ENCODE data around the gene IER5L. TPM values are rescaled to one million over a fixed set of nuclear protein-coding genes. Genes with fewer than 3 reads are reported as not detected.

The IER5L gene
- polyA plus RNA-seq, 1 of the 3 experiments (the other 2 are of a cell fraction) = 16.2 TPM

DNA sequence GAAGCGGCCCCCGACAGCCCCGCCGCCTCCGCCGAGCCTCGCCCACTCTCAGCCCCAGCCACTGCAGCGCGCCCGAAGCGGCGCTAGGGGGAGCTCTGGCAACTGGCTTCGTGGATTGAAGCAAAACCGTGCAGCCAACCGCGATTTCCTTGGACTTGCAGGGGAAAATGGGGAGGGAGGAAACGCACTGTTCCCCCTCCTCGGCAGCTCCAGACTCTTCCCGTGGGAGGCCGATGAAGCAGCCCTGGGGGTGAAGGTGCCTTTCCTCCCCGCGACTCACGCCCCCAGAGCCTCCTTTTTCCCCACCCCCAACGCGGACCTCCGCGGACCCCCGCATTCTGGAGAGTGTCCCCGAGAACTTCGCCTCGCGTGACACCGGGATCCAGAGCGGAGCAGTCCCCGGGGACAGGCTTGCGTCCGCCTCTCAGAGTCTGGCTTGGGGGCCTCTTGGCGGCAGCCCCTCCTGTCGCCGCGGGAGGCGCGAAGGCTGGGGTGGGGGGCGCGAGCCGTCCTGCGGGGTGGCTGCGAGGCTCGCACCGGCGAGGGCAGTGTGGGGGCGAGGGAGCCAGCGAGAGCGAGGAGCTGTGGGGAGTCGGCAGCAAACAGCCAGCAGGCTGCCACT, 3.8 kb downstream of the IER5L start (continued):
- TF ChIP-seq FOXJ3 (CRISPR knock-in tag; IDR thresholded peaks at IDR 0.05) (0 out of 2 replicates have a peak, but pooled peaks have one; percentile 41), GATA2 (CRISPR knock-in tag; IDR thresholded peaks at IDR 0.05) (no peak), RFX5 (IDR thresholded peaks at IDR 0.05; ENCODE audit: low read length) (peak; percentile 51; the same call in 1 of the 2 replicates), POLR2AphosphoS5 (IDR thresholded peaks at IDR 0.05; ENCODE audit: low read depth, low read length) (peak; percentile 54; the same call in 1 of the 2 replicates), YY1 (IDR thresholded peaks at IDR 0.05; ENCODE audit: low read depth) (no peak), EP300 (IDR thresholded peaks at IDR 0.05; ENCODE audit: borderline replicate concordance in 1 of 2, low read depth in 1 of 2, low read length in 1 of 2) (peak in 1 of 2 experiments; percentile 27; a peak in 1 of 4 replicates), MEF2A (IDR thresholded peaks at IDR 0.05; ENCODE audit: borderline replicate concordance, low read depth) (no peak), NRF1 (IDR thresholded peaks at IDR 0.05; ENCODE audit: low read depth, low read length) (no peak), CTCF (IDR thresholded peaks at IDR 0.05) (peak; percentile 95), MXI1 (IDR thresholded peaks at IDR 0.05; ENCODE audit: low read depth, low read length) (peak; percentile 53), FOSL2 (IDR thresholded peaks at IDR 0.05; ENCODE audit: borderline replicate concordance, low read depth) (no peak)
- TF ChIP-seq, protein P1, sequence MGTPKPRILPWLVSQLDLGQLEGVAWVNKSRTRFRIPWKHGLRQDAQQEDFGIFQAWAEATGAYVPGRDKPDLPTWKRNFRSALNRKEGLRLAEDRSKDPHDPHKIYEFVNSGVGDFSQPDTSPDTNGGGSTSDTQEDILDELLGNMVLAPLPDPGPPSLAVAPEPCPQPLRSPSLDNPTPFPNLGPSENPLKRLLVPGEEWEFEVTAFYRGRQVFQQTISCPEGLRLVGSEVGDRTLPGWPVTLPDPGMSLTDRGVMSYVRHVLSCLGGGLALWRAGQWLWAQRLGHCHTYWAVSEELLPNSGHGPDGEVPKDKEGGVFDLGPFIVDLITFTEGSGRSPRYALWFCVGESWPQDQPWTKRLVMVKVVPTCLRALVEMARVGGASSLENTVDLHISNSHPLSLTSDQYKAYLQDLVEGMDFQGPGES (IDR thresholded peaks at IDR 0.05; ENCODE audit: low read depth, low read length) = no peak
- TF ChIP-seq, protein P2, sequence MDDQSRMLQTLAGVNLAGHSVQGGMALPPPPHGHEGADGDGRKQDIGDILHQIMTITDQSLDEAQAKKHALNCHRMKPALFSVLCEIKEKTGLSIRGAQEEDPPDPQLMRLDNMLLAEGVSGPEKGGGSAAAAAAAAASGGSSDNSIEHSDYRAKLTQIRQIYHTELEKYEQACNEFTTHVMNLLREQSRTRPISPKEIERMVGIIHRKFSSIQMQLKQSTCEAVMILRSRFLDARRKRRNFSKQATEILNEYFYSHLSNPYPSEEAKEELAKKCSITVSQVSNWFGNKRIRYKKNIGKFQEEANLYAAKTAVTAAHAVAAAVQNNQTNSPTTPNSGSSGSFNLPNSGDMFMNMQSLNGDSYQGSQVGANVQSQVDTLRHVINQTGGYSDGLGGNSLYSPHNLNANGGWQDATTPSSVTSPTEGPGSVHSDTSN (IDR thresholded peaks at IDR 0.05) = 0 out of 2 replicates have a peak, but pooled peaks have one; percentile 12

DNA sequence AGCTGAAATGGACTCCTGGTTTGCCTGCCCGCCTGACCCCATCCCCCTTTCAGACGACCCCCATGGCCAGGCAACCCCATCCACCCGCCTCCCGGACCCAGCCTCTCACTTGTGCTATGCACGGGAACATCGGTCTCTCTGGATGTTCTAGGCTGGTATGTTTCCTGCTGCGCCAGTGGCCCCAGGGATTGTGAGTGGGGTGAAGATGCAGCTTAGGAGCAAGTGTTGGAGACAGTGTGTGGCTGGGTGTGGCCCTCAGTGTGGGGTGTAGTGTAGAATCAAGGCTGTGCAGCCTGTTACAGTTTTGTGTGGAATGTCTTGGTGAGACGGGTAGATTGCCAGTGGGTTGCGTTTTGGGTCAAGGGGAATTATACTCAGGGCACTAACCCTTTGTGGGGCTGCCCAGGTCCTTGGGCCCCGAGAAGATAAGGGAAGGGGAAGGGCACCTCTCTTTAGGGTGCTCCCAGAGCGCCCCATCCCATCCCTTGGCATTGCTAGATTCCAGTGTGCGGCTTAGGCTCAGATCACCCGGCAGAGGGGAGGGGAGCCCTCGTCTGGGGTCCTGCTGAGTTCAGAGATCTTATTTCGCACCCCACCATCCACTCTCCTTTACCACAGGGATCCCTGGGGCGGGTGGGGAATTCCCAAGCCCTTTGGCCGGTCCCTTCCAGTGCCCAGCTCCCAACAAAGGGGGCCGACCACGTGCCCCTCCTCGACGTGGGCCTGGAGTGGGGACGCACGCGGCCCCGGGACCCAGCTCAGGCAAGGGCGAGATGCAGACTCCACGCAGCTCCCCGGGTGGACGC, 4.6 kb downstream of the IER5L start:
- H3K9me2 ChIP-seq = no peaks in the 10 kb centered on the region
- peak overlapping the region in 1 of 2 experiments; percentile 97; a peak in 2 of 4 replicates for H3K27ac ChIP-seq (ENCODE audit: low read depth in 2 of 2, low read length in 1 of 2)
- no peak for DNase-seq
- no peaks in the 10 kb centered on the region for H3K27me3 ChIP-seq (ENCODE audit: insufficient read depth)
- peak overlapping the region; percentile 90 to 98 for H3K4me3 ChIP-seq (ENCODE audit: low read depth in 2 of 2, low read length in 1 of 2)
- peaks cover 34% of the 10 kb centered on the region for H3F3A ChIP-seq (replicated peaks; ENCODE audit: insufficient read depth)
- no peaks in the 10 kb centered on the region for H3K9me3 ChIP-seq
- ChIA-PET POLR2A (interaction anchor here (0.7 to 2.4 kb wide), 14 partner anchors 31 to 438 kb away, joined by 3 to 21 read pairs (median 6); no protein-coding TSS in a partner anchor), CTCF (interaction anchor here (0.7 to 9.3 kb wide), 61 partner anchors 9 to 541 kb away, joined by 3 to 193 read pairs (median 5); partner anchors contain the start of genes C9orf50 and NTMT1)
- peaks cover 15 to 16% of the 10 kb centered on the region in 2 experiments; a peak in 3 of 4 replicates for H3K4me1 ChIP-seq (ENCODE audit: control insufficient read depth in 1 of 2, insufficient read depth in 2 of 2, low read depth in 1 of 2, low read length in 1 of 2)
- H3K79me2 ChIP-seq (ENCODE audit: insufficient read depth) = peaks cover 37% of the 10 kb centered on the region
- 57% methylated on average over 14 of the region's 29 CpGs for whole genome bisulfite sequencing (ENCODE audit: low lambda C conversion rate)
- peaks cover 0 to 10% of the 10 kb centered on the region in 2 experiments for H3K36me3 ChIP-seq (replicated peaks in 1 of 2; ENCODE audit: control insufficient read depth in 1 of 2, insufficient read depth in 2 of 2, low read length in 1 of 2)
- H2AFZ ChIP-seq (ENCODE audit: low read depth) = no peak overlapping the region; the same call in 1 of the 2 replicates
- H4K20me1 ChIP-seq (ENCODE audit: insufficient read depth) = peaks cover 19% of the 10 kb centered on the region
- H3K9ac ChIP-seq = peak overlapping the region; percentile 99
- TF ChIP-seq, protein P2 (IDR thresholded peaks at IDR 0.05) = no peak
- no peak for TF ChIP-seq SMC3 (IDR thresholded peaks at IDR 0.05; ENCODE audit: low read depth, low read length)
- TF ChIP-seq EZH2phosphoT487 (IDR thresholded peaks at IDR 0.05; ENCODE audit: borderline replicate concordance, low read depth) = no peak
- peak overlapping the region; percentile 91; the same call in 1 of the 2 replicates for H3K4me2 ChIP-seq

All from SK-N-SH (cell line).